ENCODE measurements around the gene ARL6IP4. TPM values are rescaled to one million over a fixed set of nuclear protein-coding genes. Genes with fewer than 3 reads are reported as not detected.

Gene ARL6IP4
- polyA plus RNA-seq, 3 donors = 152 to 268 (median 167) TPM

- no peak for DNase-seq
- intact Hi-C loops (cut with micrococcal nuclease) = no loop called here
- H3K9ac ChIP-seq (ENCODE audit: insufficient read depth, low read length, poor library complexity, severe bottlenecking) = no peak overlapping the region
- Mint-ChIP-seq H3K36me3 (no peaks in the 10 kb centered on the region), H3K4me1 (no peaks in the 10 kb centered on the region), H3K27ac (no peak overlapping the region), H3K9me3 (no peaks in the 10 kb centered on the region), H3K27me3 (ENCODE audit: low read depth in 3 of 3) (peaks cover 0 to 2% (median 0%) of the 10 kb centered on the region in 3 donors), H3K4me3 (no peak overlapping the region)
- H3K4me1 ChIP-seq (ENCODE audit: control insufficient read depth in 1 of 2, insufficient read depth in 2 of 2, low read length in 2 of 2) = no peaks in the 10 kb centered on the region
- WGBS (ENCODE audit: insufficient coverage) = 89% methylated on average over 15 of the region's 27 CpGs
- H3K9me3 ChIP-seq (replicated peaks in 1 of 2; ENCODE audit: control insufficient read depth in 1 of 2, insufficient read depth in 1 of 2, low read length in 2 of 2) = no peaks in the 10 kb centered on the region
- H3K27ac ChIP-seq (ENCODE audit: low read depth in 1 of 2, low read length in 2 of 2) = no peak overlapping the region
- no peaks in the 10 kb centered on the region for H3K79me2 ChIP-seq (ENCODE audit: insufficient read depth, low read length)
- no peak overlapping the region for H2AFZ ChIP-seq (ENCODE audit: insufficient read depth, low read depth, low read length, poor library complexity, severe bottlenecking)
- no peak for TF ChIP-seq CTCF (IDR thresholded peaks at IDR 0.05)
- no peaks in the 10 kb centered on the region for H3K27me3 ChIP-seq (ENCODE audit: control insufficient read depth in 2 of 2, insufficient read depth in 2 of 2, low read length in 2 of 2)
- no peak overlapping the region for H3K4me3 ChIP-seq (replicated peaks in 1 of 3; ENCODE audit: low read depth in 2 of 3, low read length in 3 of 3)
- H3K4me2 ChIP-seq (replicated peaks; ENCODE audit: extremely low read depth, low read length, poor library complexity, severe bottlenecking) = no peak overlapping the region
- H3K36me3 ChIP-seq (replicated peaks in 1 of 2; ENCODE audit: control insufficient read depth in 1 of 2, insufficient read depth in 2 of 2, low read length in 2 of 2) = no peaks in the 10 kb centered on the region
- no peaks in the 10 kb centered on the region for H4K20me1 ChIP-seq (ENCODE audit: insufficient read depth, low read length)
These were observed 11.3 kb downstream of the ARL6IP4 start for GRCh38 chr12:122991623-122992275.

- H3K27me3 ChIP-seq (ENCODE audit: control insufficient read depth in 2 of 2, insufficient read depth in 2 of 2, low read length in 2 of 2) = no peaks in the 10 kb centered on the region
- H3K4me1 ChIP-seq (ENCODE audit: control insufficient read depth in 1 of 2, insufficient read depth in 2 of 2, low read length in 2 of 2) = no peaks in the 10 kb centered on the region
- no peaks in the 10 kb centered on the region for H3K36me3 ChIP-seq (replicated peaks in 1 of 2; ENCODE audit: control insufficient read depth in 1 of 2, insufficient read depth in 2 of 2, low read length in 2 of 2)
- Mint-ChIP-seq H3K4me1 (no peaks in the 10 kb centered on the region), H3K4me3 (no peak overlapping the region), H3K9me3 (no peaks in the 10 kb centered on the region), H3K27me3 (ENCODE audit: low read depth in 3 of 3) (peaks cover 0 to 2% (median 0%) of the 10 kb centered on the region in 3 donors), H3K36me3 (no peaks in the 10 kb centered on the region), H3K27ac (no peak overlapping the region)
- H3K4me3 ChIP-seq (replicated peaks in 1 of 3; ENCODE audit: low read depth in 2 of 3, low read length in 3 of 3) = no peak overlapping the region
- no peaks in the 10 kb centered on the region for H3K79me2 ChIP-seq (ENCODE audit: insufficient read depth, low read length)
- no peaks in the 10 kb centered on the region for H4K20me1 ChIP-seq (ENCODE audit: insufficient read depth, low read length)
- H3K27ac ChIP-seq (ENCODE audit: low read depth in 1 of 2, low read length in 2 of 2) = no peak overlapping the region
- no peak for DNase-seq
- no peaks in the 10 kb centered on the region for H3K9me3 ChIP-seq (replicated peaks in 1 of 2; ENCODE audit: control insufficient read depth in 1 of 2, insufficient read depth in 1 of 2, low read length in 2 of 2)
- intact Hi-C loops (cut with micrococcal nuclease) = no loop called here
- TF ChIP-seq CTCF (IDR thresholded peaks at IDR 0.05) = no peak
- H3K9ac ChIP-seq (ENCODE audit: insufficient read depth, low read length, poor library complexity, severe bottlenecking) = no peak overlapping the region
- H3K4me2 ChIP-seq (replicated peaks; ENCODE audit: extremely low read depth, low read length, poor library complexity, severe bottlenecking) = no peak overlapping the region
- 92% methylated on average over 14 of the region's 19 CpGs for WGBS (ENCODE audit: insufficient coverage)
- H2AFZ ChIP-seq (ENCODE audit: insufficient read depth, low read depth, low read length, poor library complexity, severe bottlenecking) = no peak overlapping the region
These were observed 11.9 kb downstream of the ARL6IP4 start for GRCh38 chr12:122992386-122992785.

Measured in CD14-positive monocyte (primary cell).